Measurements from ENCODE around the gene C19orf53. TPM values are rescaled to one million over a fixed set of nuclear protein-coding genes. Genes with fewer than 3 reads are reported as not detected.

Gene C19orf53
- total and polyA plus RNA-seq, 9 of the 15 experiments (the other 6 are each of a cell fraction or from before 2014, with no cell fraction given), result 98.5 to 441 (median 164) TPM

GRCh38 chr19:13727798-13728197 lies 46.5 kb upstream of the C19orf53 start (continued):
- TF ChIP-seq, protein P1, sequence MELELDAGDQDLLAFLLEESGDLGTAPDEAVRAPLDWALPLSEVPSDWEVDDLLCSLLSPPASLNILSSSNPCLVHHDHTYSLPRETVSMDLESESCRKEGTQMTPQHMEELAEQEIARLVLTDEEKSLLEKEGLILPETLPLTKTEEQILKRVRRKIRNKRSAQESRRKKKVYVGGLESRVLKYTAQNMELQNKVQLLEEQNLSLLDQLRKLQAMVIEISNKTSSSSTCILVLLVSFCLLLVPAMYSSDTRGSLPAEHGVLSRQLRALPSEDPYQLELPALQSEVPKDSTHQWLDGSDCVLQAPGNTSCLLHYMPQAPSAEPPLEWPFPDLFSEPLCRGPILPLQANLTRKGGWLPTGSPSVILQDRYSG (tag; conservative IDR thresholded peaks at IDR 0.05; ENCODE audit: low read depth), result no peak
- TF ChIP-seq ZNF232 (CRISPR knock-in tag; IDR thresholded peaks at IDR 0.05) (no peak), ZNF511 (CRISPR knock-in tag; IDR thresholded peaks at IDR 0.05) (no peak), ILK (tag; IDR thresholded peaks at IDR 0.05; ENCODE audit: borderline replicate concordance, low read depth) (no peak), CAMTA2 (CRISPR knock-in tag; conservative IDR thresholded peaks at IDR 0.05) (no peak), ZNF586 (CRISPR knock-in tag; conservative IDR thresholded peaks at IDR 0.05) (no peak), POLR2G (IDR thresholded peaks at IDR 0.05; ENCODE audit: low read depth, low read length) (no peak)

DNA sequence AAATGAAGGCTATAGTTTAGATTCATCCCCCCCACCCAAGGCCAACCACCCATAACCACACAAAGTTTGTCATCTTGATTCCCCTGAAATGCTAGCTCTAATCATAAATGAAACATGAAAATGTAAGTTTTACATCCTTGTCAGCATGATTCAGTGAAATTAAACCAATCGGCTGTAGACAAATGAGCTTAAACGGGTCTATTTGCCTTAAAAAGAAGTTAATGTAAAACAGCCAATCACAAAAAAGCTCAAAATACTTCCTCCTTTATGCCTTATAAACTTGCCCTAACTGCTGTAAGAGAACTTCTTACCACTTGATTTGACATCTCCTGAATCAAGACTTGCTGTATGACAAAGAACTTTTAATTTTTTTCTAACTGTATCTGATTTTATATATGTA lies 44.4 kb upstream of the C19orf53 start:
- DNase-seq (ENCODE audit: extremely low read depth in 1 of 4, low spot score in 3 of 4), result peak in 1 of 4 experiments; percentile 20
- no peak for ATAC-seq
- intact Hi-C loops (cut with micrococcal nuclease), result no loop called here
- no peaks in the 10 kb centered on the region for H3K9me3 ChIP-seq (replicated peaks; ENCODE audit: control insufficient read depth, insufficient read depth, low read depth, low read length)
- no peak for FAIRE-seq
- H3K4me3 ChIP-seq, result no peak overlapping the region
- H3K27ac ChIP-seq (ENCODE audit: extremely low read depth, low read depth, low read length), result no peak overlapping the region
- ChIA-PET CTCF (ENCODE audit: low intra/inter-chr PET ratio) (no interaction called here), POLR2A (interaction anchor here (1.0 to 1.7 kb wide), 3 partner anchors 8 to 287 kb away, joined by 3 to 7 read pairs (median 4); no protein-coding TSS in a partner anchor)
- H3K9me1 ChIP-seq (ENCODE audit: control insufficient read depth, insufficient read depth, low read length), result no peaks in the 10 kb centered on the region
- H4K20me1 ChIP-seq (replicated peaks; ENCODE audit: control insufficient read depth, insufficient read depth, low read length), result no peaks in the 10 kb centered on the region
- no peak overlapping the region for H3K9ac ChIP-seq (ENCODE audit: insufficient read depth in 1 of 2, low read depth in 2 of 2, low read length in 2 of 2)
- no peaks in the 10 kb centered on the region; the same call in 2 of the 3 replicates for H3K79me2 ChIP-seq (ENCODE audit: control insufficient read depth, insufficient read depth, low read length)
- no peaks in the 10 kb centered on the region for H3K36me3 ChIP-seq (ENCODE audit: control insufficient read depth, insufficient read depth, low read length)
- H2AFZ ChIP-seq (ENCODE audit: low read depth, low read length), result peak overlapping the region; percentile 96
- H3K4me2 ChIP-seq (ENCODE audit: insufficient read depth, low read length), result no peak overlapping the region
- H3K27me3 ChIP-seq (ENCODE audit: control insufficient read depth in 2 of 2, insufficient read depth in 2 of 2, low read length in 2 of 2), result 0 out of 5 replicates have a peak, but pooled peaks cover 0 to under 1% of the 10 kb centered on the region in 2 experiments
- peaks cover 11 to 13% of the 10 kb centered on the region in 2 experiments for H3K4me1 ChIP-seq (replicated peaks in 1 of 2; ENCODE audit: control insufficient read depth in 2 of 2, insufficient read depth in 2 of 2, low read length in 2 of 2)
- in situ Hi-C loops (cut with MboI), result no loop called here
- BruUV-seq (replicated peaks), result no TSS peak
- WGBS (ENCODE audit: insufficient coverage, low coverage, missing lambda C conversion rate), result 8% methylated on average over 2 of the region's 2 CpGs
- TF ChIP-seq MAFK (IDR thresholded peaks at IDR 0.05; ENCODE audit: low read length) (0 out of 2 replicates have a peak, but pooled peaks have one; percentile 14), HLTF (IDR thresholded peaks at IDR 0.05) (no peak), NKRF (IDR thresholded peaks at IDR 0.05; ENCODE audit: borderline replicate concordance) (no peak), ETV1 (tag; conservative IDR thresholded peaks at IDR 0.05; ENCODE audit: low read depth) (no peak), ZNF12 (CRISPR knock-in tag; IDR thresholded peaks at IDR 0.05) (no peak), NBN (IDR thresholded peaks at IDR 0.05; ENCODE audit: low read depth) (no peak), SRSF9 (IDR thresholded peaks at IDR 0.05; ENCODE audit: borderline replicate concordance, low read depth, low read length) (no peak), MXD1 (CRISPR knock-in tag; IDR thresholded peaks at IDR 0.05; ENCODE audit: borderline replicate concordance, poor library complexity, severe bottlenecking) (no peak), C11orf30 (IDR thresholded peaks at IDR 0.05; ENCODE audit: low read depth) (peak; percentile 81)
- TF ChIP-seq, protein P2, sequence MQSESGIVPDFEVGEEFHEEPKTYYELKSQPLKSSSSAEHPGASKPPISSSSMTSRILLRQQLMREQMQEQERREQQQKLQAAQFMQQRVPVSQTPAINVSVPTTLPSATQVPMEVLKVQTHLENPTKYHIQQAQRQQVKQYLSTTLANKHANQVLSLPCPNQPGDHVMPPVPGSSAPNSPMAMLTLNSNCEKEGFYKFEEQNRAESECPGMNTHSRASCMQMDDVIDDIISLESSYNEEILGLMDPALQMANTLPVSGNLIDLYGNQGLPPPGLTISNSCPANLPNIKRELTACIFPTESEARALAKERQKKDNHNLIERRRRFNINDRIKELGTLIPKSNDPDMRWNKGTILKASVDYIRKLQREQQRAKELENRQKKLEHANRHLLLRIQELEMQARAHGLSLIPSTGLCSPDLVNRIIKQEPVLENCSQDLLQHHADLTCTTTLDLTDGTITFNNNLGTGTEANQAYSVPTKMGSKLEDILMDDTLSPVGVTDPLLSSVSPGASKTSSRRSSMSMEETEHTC (IDR thresholded peaks at IDR 0.05), result no peak

Measured in K562 (cell line).